Measurements from ENCODE around the gene BTN1A1.
"Not testable (repeated sequence)": the region's sequence is repeated elsewhere in the genome, so short reads cannot be mapped to it uniquely, and the experiment has no call there.

The BTN1A1 gene

GRCh38 chr6:26537160-26537845 is 37.2 kb downstream of the BTN1A1 start:
- DNase-seq (ENCODE audit: low read depth) = peak; percentile 94

DNA sequence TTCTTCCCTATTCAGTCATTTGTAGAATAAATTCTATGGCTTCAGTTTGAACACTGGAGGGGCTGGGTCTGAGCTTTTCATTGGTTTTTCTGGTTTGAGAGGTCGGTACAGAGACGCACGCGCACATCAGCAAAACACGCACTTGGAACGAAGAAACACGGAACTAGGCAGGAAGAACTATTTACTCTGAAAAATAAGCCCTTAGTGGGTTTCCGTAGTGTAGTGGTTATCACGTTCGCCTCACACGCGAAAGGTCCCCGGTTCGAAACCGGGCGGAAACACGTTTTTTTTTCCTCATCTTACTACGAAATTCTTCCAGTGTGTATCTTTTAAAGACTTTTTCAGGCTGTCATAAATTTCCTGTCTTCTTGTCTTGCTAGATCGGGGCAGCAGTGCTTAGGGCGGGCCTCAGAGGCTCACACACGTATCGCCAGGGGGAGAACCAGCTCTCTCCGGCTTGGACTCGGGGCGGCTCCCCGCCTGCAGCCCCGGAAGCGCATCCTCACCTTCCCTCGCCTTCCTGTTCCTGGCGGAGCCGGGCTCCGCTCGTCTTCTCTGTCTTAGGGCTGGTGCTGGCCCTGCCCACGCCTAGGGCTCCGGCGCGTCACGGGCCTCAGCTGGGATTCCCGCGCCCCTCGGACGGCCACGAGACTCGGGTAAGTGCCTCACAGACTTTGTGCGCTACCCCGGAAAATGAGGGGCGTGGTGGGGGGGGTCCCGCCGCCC is 37.9 kb downstream of the BTN1A1 start, which contains the start of gene HMGN4:
Gene HMGN4 (plus strand): TSS at position 521 of the 726 bp plus-strand sequence. CDS start 6,841 bp downstream, outside the sequence.
- DNase-seq (ENCODE audit: low read depth) = peak; percentile 86

DNA sequence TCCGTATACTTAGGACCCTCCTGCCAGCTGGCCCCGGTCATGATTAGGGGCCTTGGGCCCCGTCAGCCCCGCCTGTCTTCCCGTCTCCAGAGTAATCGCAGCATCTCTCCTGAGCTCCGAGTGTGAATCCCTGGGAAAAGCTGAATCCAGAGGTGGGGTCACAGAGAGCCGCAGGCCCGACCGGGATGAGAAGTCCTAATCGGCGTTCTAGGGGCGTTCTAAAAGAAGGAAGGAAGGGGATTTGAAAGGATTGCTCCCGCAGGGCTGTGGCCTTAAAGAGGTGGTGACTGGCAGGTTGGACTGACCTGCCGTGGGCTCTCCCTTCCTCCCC is 38.4 kb downstream of the BTN1A1 start:
- no peak for DNase-seq (ENCODE audit: low read depth)

GRCh38 chr6:26539071-26539615 is 39.0 kb downstream of the BTN1A1 start:
- no peak for DNase-seq (ENCODE audit: low read depth)

- no peak for DNase-seq (ENCODE audit: low read depth)
These were observed 41.5 kb downstream of the BTN1A1 start for GRCh38 chr6:26541579-26541978.

DNA sequence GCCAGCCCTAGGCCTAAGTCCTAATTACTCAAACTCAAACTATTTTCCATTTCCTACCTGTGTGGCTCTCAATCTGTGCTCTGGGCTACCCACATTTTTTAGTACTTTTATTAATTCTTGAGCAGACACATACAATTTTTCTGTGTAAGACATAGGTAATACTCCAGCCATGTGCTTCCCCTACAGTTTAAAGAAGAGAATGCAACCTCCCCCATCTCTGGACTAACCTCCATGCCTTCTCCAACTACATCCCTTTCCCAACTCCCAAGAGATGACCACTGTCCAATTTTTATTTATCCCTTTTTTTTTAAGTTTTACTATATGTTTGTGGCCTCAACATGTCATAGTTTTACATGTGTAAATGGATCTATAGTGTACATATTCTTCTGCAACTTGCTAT is 43.9 kb downstream of the BTN1A1 start:
- DNase-seq (ENCODE audit: low read depth) = no peak

DNA sequence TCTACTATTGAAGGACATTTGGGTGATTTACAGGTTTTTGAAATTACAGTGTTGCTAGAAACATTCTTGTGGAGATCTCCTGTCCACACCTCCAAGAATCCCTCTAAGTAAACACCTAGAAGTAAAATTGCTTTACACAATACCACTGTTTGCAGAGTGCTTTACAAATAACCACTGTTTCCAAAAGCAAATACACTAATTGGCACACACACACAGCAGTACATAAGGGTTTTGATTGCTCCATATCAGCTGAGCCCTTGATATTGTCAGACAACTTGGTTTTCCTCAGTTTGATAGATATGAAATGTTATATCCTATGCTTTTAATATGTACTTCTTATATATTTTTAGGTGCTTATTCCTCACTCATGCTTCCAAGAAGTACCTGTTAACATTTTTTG is 44.4 kb downstream of the BTN1A1 start:
- no peak for DNase-seq (ENCODE audit: low read depth)

DNA sequence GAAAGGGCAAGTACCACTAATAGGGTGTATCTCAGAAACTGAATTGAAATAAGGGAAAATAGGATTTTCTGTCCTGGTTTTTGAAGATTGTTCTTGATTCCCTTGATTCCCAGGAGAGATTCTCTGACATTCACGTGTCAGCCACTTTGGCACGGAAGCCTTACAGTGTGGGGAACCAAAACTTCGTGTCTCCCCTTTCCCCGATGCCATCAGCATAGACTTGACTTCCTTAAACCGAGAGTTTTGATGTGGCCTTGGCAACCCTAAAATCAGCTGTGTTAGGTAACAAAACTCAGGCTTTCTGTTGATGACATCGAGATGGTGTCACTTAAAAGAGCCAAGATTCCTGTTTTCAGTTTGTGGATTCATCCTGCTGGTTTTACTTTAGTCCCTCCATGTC is 45.5 kb downstream of the BTN1A1 start:
- no peak for DNase-seq (ENCODE audit: low read depth)

GRCh38 chr6:26547363-26547762 is 47.3 kb downstream of the BTN1A1 start:
- not testable (repeated sequence) for DNase-seq (ENCODE audit: low read depth)

DNA sequence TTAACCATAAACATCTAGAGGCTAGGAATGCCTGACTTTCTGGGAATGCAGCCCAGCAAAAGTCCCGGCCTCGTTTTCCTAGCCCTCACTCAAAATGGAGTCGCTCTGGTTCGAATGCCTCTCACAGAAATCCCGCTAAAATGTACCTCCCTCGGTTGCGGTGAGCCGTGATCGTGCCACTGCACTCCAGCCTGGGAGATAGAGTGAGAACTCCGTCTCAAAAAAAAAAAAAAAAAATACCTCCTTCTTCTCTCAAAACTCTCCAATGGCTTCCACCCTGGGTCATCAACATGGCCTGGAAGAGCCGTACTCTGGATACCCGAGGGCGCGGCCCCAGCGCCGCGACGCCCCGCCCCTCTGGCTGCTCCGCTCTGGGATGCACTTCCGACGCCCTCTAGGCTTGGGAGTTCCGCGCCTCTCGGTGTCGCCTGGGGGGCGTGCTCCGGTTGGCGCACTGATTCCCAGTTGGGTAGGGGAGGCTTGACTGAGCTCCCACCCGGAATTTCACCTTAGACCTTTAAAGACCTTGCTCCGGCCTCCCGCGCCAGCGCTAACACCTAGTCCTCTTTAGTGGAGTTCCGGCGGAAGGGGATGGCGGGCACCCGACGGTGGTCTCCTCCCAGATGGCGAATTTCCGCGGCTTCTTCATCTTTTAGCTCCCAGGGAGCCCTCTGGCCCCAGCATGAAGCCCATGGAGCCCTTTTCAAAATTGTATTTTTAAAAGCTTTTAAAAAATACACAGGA is 50.3 kb downstream of the BTN1A1 start:
- DNase-seq (ENCODE audit: low read depth) = no peak

- no peak for DNase-seq (ENCODE audit: low read depth)
These were observed 52.1 kb downstream of the BTN1A1 start for GRCh38 chr6:26552205-26552604.

- no peak for DNase-seq (ENCODE audit: low read depth)
These were observed 52.6 kb downstream of the BTN1A1 start for GRCh38 chr6:26552640-26553188.

GRCh38 chr6:26553264-26553634 is 53.1 kb downstream of the BTN1A1 start:
- DNase-seq (ENCODE audit: low read depth) = no peak

DNA sequence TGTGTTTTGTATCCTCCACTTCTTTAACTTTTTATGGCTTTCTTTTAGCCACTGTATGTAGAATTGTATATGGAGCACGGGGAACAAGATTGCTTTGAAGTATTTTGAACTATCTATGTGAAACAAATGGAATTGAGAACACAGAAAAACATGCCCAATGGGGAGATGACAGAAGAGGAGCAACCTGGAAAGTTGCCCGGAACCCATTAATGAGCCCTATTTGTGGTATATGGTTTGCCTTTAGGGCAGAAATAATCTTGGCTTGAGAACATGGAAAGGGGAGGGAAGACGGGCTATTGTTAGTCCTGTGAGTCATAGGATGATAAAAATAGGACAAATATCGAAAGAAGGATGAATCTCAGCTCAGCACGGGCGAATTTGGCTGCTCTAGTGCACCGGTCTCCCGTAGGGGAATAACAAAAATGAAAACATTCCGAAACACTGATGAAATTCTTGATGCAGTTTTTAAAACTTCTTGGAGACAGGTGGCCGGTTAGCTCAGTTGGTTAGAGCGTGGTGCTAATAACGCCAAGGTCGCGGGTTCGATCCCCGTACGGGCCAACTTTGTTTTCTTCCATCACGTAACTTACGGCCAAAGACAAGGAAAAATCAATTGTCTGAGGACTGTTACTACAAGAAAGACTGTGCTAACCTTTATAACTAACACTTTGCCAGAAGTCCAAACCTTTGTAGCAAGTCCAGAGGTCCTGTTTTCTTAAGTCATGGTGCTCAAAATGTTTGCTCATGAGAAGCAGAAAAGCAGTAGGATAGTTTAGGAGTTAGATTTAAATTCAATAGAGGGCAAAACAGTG is 53.7 kb downstream of the BTN1A1 start:
- DNase-seq (ENCODE audit: low read depth) = peak; percentile 95

DNA sequence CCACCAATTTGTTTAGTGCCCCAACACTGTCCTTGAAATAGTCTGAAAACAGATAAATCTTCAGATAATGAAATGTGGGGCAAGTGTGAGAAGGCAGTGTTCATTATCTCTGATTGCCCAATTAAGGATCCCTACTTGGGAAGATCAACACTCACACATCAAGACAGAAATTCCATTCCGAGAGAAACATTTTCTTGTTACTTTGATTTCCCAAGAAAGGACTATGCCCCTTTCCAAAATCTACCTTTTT is 54.3 kb downstream of the BTN1A1 start:
- DNase-seq (ENCODE audit: low read depth) = no peak

DNA sequence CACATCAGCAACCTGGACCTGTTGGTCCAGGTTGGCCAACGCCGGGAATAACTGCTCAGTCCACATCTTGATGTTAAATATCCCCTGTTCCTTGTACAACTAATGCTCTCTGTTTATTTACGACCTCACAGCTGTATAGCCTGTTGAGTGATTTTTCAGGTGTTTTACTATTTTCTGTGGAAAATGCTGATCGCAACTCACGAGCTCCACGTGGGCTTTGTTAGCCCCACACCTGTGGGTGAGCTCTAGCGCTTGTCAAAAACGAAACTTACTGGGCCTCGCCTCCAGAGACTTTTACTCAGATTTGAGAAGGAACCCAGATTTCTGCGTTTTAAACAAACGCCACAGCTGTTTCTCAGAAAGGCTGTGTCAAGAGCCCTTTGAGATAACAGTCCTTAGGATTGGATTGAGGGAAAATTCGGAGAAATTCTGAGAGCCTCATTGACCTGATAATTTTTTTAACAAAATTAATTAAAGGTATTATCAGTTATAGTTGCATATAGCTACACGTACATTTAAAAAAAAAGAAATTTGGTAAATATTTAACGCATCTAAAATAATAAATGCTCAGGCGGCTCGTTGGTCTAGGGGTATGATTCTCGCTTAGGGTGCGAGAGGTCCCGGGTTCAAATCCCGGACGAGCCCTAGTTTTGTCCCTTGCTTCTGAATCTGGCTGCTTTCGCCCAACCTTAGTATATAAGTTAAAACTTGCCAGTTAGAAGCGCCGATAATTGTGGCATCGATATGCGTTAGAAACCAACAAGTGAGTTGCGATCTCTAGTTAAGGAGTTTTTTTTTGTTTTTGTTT is 54.8 kb downstream of the BTN1A1 start:
- DNase-seq (ENCODE audit: low read depth) = no peak

DNA sequence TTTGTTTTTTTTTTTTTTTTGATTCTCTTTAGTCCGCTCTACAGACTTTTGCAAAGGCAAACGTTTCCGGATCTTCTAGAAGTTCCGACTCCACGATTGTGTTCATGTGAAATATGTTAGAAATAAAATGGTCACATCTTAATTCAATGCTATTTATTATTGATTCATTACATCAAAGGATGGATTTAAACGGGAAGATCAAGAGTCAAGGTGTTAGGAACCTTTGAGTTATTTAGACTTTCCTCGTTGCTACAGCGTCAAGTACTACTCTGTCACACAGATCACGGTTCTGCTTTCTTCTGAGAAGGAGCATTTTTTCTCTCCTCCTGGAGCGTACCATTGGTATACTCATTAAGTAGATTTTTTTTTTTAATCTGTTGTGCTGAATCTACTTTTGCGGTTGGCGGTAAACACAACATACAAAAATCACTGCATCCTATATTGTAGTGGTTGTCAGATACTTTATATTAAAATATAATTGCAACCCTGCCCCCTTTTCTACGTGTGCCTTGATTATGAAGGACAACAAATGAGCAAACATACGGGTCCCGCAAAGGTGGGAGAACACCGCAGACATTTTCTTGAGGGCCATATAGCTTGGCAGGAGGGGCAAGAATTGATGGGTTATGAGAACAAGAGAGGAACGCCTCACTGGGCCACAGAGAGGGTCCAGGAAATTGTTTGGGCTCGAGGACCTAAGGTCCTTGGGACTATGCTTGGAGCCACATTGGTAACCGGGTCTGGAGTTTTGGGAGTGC is 55.6 kb downstream of the BTN1A1 start:
- DNase-seq (ENCODE audit: low read depth) = no peak

DNA sequence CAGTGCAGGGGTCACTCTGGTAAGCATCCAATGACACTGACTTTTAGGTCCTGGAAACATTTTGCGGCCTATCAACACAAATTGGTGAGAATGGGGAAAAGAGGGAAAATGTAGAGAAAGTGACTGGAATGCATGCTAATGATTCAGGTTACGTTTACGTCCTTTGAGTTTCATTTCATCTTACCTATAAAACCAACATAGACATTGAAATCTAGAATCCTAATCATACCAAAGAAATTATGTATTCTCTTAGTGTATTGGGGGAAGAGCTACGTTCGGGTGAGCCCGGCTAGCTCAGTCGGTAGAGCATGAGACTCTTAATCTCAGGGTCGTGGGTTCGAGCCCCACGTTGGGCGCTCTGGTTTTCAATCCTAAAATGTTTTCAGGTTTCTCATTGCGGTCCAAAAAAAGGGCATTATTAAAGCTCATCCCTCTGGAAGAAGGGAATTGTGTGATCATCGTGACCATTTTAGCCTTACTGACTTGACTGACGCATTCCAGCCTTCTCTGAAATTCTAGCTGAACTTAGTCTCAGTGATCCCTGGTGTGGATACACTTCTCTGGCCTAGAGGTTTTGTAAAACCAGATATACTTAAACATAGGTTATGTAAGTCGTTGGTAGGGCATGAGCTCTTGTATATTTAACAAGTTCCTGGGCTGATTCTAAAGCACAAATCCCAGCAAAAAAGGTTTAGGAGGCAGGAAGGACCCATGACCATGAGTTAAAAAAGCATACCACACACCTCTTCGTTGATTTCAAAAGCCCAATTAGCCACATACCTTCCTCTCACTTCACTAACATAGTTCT is 56.4 kb downstream of the BTN1A1 start:
- DNase-seq (ENCODE audit: low read depth) = peak; percentile 83

Measured in fibroblast of the conjunctiva (primary cell).